Stimulated activated CD8-positive, alpha-beta memory T cell treated with anti-CD3 and anti-CD28 coated beads, Interleukin-12 subunit alpha, Interleukin-12 subunit beta, amount 100 ng/mL, for 24 hours (primary cell): ENCODE data around the gene SLIT3.
"Not testable (repeated sequence)": the region's sequence is repeated elsewhere in the genome, so short reads cannot be mapped to it uniquely, and the experiment has no call there.

Experiments used
- DNase-seq: peaks from one replicate; pipeline ENCODE4 v3.0.0-alpha.2; 2020; ENCODE audit errors: extremely low read depth

Gene SLIT3

DNA sequence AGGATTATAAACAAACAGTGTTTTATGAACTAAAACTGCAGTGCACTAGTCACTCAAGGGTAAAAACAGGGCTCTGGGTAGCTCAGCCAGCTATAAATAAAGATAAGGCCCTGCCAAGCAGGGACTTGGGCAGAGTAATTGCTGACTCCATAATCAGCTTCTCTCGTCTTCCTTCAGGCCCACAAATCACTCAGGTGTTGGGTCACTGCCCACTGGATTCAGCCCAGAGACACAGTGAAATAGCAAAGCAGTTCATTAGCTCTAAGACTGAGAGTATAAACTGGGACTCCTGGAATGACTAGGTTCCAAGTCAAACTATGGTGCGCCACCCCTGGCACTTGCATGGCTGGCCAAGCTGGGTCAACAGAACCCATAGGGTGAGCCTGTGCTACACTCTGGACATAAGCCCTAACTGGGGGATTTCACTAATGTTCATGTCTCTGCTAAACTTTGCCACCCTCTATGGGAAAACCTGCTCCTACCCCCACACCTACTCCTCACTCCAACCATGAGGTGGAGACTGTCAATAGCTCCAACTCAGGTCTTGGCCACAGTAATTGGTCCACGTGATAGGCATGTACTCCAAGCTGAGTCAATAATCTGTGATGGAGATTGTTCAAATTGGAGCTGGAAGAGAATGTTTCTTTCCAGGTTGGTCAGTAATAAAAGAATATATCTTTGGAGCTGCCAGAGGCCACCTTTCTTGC lies 158.5 kb downstream of the SLIT3 start:
- DNase-seq: no peak

DNA sequence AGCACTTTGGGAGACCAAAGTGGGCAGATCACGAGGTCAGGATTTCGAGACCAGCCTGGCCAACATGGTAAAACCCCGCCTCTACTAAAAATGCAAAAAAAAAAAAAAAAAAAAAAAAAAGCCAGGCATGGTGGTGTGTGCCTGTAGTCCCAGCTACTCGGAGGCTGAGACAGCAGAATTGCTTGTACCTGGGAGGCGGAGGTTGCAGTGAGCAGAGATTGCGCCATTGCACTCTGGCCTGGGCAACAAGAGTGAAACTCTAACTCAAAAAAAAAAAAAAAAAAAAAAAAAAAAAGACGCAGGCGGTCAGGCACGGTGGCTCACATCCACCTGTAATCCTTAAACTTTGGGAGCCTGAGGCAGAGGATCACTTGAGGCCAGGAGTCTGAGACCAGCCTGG lies 160.7 kb downstream of the SLIT3 start:
- DNase-seq: not testable (repeated sequence)

GRCh38 chr5:169139480-169140050 lies 161.4 kb downstream of the SLIT3 start:
- DNase-seq: no peak

DNA sequence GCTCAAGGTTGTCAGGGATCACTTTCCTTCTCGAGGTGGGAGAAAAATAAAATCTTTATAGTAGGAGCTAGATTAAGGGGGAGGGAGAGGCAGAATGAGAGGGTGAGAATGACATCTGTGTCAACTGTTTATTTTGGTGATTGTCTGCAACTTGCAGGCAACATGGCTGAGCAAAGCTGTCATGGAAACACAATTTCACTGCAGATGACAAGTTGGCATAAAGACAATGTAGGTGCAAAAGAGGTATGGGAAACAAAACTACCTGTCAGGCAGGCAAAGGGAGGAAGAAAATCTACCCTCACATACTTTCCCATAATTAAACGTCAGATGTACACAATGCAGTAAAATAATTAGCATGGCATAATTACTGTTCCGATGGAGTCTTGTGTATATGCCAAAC lies 167.4 kb downstream of the SLIT3 start:
- no peak for DNase-seq

GRCh38 chr5:169132302-169132660 lies 168.7 kb downstream of the SLIT3 start:
- DNase-seq: no peak

DNA sequence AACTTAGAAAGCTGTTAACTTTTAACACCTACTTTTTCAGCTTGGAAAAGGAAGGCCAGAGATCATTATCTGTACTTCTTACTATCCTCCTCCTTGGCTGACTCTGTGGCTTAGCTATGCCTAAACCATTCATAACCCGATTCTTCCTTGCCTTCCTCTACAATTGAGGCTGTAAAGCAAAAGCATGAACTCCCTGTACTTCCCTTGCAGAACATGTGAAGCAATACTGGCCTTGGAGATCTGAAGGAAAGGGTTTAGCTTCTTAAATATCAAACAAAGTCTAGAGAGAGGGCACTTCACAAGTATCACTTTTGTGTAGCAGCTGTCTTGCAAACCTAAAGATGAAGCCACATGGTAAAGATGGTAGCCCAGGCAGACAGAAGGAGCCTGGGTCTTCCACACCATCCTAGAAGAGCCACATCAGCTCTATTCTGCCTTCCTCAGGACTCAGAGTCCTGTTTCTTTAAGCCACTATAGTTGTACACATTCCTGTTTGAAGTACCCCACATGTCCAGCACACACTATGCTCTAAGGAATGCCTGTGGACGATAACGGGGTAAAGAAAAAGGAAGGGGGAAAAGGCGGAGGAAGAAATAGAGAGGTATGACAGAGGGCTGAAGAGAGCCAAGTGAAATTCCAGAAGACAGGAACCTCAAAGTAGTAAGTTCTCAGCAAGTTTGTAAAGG lies 169.2 kb downstream of the SLIT3 start:
- DNase-seq: no peak

DNA sequence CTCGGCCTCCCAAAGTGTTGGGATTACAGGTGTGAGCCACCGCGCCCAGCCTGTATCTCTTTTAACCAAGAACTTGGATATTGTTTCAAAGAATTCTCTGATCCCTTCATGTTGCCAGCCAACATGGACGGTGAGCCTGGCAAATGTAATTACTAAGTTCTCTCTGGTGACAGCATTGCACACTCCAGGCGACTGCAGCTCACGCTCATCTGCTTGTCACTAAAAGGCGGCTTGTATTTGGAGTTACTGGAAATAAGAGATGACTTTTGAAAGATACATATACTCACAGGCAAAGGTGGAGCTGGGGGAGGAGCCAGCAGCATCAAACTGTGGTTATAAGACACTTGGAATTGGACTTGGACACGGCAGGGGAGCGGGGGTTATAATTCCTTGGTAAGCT lies 172.3 kb downstream of the SLIT3 start:
- DNase-seq: no peak

DNA sequence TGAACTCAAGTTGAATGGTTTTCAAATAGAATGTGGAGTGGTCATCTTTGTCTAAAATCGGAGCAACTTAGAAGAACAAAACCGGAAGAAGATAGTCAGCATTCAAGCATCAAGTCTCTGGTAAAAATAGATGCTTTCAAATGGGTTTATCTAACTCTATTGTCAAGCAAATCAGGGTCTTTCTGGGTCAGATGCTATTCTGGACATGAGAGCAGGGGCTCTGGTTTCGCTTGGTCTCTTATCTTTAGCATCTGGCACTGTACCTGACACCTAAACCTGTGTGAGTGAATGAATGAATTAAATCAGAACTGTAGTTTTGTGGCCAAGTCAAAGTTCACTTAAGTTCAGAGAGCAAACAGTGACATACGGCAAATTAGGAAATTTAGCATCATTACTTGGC lies 173.5 kb downstream of the SLIT3 start:
- DNase-seq: no peak

DNA sequence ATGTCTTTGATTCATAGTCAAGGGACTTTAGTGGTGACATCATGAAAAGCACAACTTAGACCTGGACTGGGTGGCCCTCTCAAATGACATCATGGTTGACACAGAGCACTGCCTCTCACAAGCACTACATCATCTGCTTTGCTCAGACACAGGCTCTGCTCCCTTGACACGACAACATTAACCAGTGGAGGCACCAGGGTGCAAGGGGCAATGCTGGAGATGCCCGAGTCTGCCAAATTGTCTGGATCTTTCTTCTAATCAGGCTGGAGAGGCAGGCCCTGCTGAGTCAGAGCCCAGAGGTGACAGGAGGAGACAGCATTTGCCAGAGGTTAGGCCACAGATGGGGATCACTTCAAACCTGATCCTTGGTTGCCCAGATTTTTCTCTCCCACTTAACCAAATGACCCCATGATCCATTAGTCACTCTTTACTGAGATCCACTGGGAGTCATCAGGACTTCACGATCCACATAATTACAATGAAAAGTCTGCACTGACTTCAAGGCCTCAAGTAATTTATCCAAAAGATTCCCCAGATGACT lies 174.4 kb downstream of the SLIT3 start:
- no peak for DNase-seq

- DNase-seq: no peak
Observed at GRCh38 chr5:169125571-169125970, 175.4 kb downstream of the SLIT3 start.

DNA sequence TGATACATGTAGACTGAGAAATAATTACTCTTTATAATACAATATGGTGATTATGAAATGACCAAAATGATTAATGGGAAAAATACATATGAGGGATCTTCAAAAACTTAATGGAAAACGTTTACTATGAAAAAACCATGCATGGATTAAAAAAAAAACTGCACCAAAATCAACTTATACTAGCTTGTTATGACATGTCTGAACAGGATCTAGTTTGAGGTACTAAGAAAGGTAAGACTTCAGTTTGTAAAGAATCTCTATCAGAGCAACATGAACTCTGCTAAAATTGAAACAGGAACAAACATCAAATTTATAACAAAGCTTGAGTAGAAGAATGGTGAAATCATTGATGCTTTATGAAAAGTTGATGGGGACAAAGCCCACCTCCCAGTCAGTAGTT lies 178.0 kb downstream of the SLIT3 start:
- DNase-seq: no peak

DNA sequence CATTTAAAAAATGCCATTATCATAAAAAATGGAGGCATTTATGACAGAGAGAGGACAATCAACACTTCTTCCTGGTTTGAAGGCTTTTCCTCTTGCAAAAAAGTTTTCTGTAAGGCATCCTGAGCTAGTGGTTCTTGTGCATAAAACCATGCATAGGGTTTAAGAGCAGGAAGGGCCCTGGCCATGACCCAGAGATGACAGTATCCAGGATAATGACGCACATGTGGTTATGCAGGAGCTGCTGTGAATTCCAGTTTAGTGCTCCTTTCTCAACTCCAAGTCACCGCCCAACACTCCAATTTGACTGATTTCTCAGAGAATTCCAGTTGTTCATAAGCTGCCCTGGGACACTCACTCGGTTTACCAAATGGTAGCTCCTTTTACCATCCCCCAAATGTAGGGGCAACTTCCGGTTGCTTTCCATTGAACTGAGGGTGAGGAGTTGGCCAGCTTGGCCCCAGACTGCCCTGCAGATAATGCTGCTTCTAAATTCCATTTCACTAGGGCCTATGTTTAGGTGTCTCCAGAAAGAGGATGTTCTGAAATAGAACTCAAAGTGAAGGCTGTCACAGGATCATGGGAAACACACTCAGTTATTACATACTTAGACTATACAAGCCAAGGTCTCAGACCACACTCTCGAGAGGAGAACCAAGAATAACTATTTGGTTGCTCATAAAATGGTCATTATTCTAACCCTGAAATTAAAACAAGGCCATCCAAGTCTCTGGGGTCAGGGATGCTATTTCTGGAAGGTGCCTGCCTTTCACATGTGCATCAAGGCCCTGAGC lies 179.1 kb downstream of the SLIT3 start:
- DNase-seq: no peak

GRCh38 chr5:169119288-169120048 lies 181.5 kb downstream of the SLIT3 start:
- no peak for DNase-seq

- DNase-seq: no peak
Observed at GRCh38 chr5:169116961-169117461, 183.9 kb downstream of the SLIT3 start.

DNA sequence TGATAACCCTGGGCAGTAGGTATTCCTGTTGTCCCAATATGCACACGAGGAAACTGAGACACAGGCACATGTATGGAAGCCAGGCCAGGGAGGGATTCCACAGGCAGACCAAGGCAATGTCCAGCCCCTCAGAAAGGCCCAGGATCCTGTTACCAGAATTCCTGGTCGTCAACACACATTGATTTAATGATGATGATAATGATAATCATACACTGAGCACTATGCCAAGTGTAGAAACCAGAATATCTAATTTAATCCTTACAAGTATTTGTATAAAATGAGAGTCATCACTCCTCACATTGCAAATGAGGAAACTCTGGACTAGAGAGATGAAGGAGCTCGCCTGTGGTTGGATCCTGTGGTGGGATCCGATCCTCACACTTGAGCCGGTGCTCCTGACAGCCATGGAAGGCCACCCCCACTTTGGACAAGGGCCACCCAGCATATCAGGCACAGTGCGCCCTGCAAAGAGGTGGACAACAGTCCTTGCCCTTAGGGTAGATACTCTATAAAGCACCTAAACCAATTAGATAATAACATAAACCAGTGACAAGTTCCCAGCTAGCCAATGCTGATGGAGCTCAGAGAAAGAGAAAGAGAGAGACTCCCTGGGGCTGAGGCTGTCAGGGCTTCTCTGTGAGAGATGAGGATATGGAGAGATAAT lies 185.3 kb downstream of the SLIT3 start:
- no peak for DNase-seq

GRCh38 chr5:169114466-169115065 lies 186.4 kb downstream of the SLIT3 start:
- DNase-seq: no peak

DNA sequence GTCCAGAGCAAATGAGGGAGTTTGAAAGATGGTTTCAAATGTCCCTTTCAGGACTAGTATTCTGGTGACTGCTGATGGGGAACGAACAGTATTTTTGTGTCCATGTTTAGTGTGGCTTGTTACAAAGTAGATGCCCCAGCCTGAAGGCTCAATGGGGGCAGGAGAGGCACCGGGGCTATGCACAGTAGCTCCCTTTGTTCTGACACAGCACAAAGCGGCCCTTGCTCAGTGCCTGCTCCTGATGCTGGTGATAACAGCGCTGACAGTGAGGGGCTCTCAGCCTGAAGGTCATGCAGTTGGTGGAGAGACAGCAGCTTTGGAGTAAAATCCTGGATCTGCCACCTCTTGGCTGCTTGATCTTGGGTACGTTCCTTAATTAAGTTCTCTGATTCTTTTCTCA lies 188.9 kb downstream of the SLIT3 start:
- no peak for DNase-seq

DNA sequence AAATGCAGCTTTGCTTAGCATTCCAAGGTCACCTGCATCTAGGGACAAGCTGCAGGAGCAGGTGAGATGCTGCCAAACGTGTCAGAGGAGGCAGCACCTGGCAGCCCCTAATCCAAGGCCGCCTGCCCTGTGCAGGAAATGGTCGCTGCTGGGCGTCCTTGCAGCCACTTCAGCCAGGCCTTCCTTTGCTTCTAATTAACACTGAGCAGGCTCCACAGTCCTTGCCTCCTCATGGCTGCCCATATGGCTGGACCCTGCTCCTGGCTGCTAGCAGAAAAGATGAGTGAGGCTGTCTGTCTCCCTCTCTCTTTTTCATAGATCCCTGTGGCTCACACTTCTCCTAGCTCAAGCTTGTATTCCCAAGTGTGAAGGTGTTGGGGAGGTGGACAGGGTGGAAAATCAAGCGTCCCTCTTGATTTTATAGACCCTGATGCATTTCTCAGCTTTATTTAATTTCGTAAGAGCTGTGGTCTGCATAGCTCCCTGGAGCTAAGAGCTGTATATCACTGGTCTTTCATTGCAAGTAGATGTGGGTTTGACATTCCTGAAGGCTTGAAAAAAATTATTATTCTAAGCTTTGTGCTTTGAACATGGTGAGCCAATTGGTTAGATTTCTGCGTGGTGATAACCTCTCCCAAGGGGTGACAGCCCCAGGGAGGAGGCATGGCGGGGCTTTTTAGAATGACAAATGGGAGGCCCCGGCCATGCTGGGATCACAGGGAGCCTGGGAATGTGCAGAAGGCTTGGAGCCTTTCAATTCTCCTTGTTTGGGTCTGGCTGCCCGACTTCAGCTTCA lies 193.8 kb downstream of the SLIT3 start:
- DNase-seq: no peak

GRCh38 chr5:169105582-169105981 lies 195.4 kb downstream of the SLIT3 start:
- not testable (repeated sequence) for DNase-seq
